ENCODE data around the gene PRKCZ.

DNA sequence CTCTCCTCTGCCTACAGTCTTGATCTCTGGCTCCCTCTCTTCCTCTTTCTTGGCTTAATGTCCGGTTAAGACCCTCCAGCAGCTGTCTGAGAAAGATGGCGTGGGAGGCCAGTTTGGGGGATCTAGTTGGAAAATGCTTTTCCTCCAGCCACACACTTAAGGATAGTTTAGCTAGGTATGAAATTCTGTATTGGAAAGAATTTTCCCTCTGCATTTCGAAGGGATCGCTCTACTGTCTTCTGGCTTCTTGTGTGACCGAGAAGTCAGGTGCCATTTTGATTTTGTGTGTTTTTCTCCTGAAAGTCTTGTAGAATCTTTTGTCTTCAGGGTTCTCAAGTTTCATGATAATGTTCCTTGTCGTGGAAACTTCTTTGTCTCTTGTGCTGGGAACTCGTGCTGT, 28.0 kb downstream of the PRKCZ start:
- TF ChIP-seq CHD1 (IDR thresholded peaks at IDR 0.05; ENCODE audit: low read depth, low read length) (no peak), POLR2A (IDR thresholded peaks at IDR 0.05; ENCODE audit: low read depth, low read length) (no peak)
